ENCODE measurements around the gene ANO8.
"Not testable (repeated sequence)": the region's sequence is repeated elsewhere in the genome, so short reads cannot be mapped to it uniquely, and the experiment has no call there.

The ANO8 gene

GRCh38 chr19:17334414-17335409, at the start of gene ANO8:
TSS of gene ANO8 (minus strand) at chr19:17334855. CDS start at chr19:17334670, 185 bp downstream.
- peak; percentile 88 for DNase-seq (ENCODE audit: low read depth)

- no peak for DNase-seq (ENCODE audit: low read depth)
Observed at GRCh38 chr19:17380426-17381138, 45.9 kb upstream of the ANO8 start.

- DNase-seq (ENCODE audit: low read depth): no peak
Observed at GRCh38 chr19:17379221-17379631, 44.6 kb upstream of the ANO8 start.

GRCh38 chr19:17378271-17378670, 43.6 kb upstream of the ANO8 start:
- no peak for DNase-seq (ENCODE audit: low read depth)

- DNase-seq (ENCODE audit: low read depth): no peak
Observed at GRCh38 chr19:17376935-17377600, 42.4 kb upstream of the ANO8 start, which contains the start of gene PLVAP. TSS of gene PLVAP (minus strand) at chr19:17377342. CDS start at chr19:17377288, 54 bp downstream.

GRCh38 chr19:17370026-17370587, 35.5 kb upstream of the ANO8 start:
- DNase-seq (ENCODE audit: low read depth): no peak

GRCh38 chr19:17365361-17365760, 30.7 kb upstream of the ANO8 start:
- no peak for DNase-seq (ENCODE audit: low read depth)

GRCh38 chr19:17363852-17364605, 29.4 kb upstream of the ANO8 start:
- DNase-seq (ENCODE audit: low read depth): not testable (repeated sequence)

- no peak for DNase-seq (ENCODE audit: low read depth)
Observed at GRCh38 chr19:17359905-17360800, 25.5 kb upstream of the ANO8 start.

- no peak for DNase-seq (ENCODE audit: low read depth)
Observed at GRCh38 chr19:17358395-17358794, 23.7 kb upstream of the ANO8 start.

- DNase-seq (ENCODE audit: low read depth): no peak
Observed at GRCh38 chr19:17357724-17358123, 23.1 kb upstream of the ANO8 start.

GRCh38 chr19:17357078-17357666, 22.5 kb upstream of the ANO8 start:
- no peak for DNase-seq (ENCODE audit: low read depth)

- DNase-seq (ENCODE audit: low read depth): no peak
Observed at GRCh38 chr19:17353386-17353785, 18.7 kb upstream of the ANO8 start.

- DNase-seq (ENCODE audit: low read depth): no peak
Observed at GRCh38 chr19:17352608-17353280, 18.1 kb upstream of the ANO8 start.

GRCh38 chr19:17351815-17352435, 17.3 kb upstream of the ANO8 start:
- DNase-seq (ENCODE audit: low read depth): no peak

GRCh38 chr19:17348700-17349099, 14.0 kb upstream of the ANO8 start:
- DNase-seq (ENCODE audit: low read depth): no peak

GRCh38 chr19:17347877-17348276, 13.2 kb upstream of the ANO8 start:
- no peak for DNase-seq (ENCODE audit: low read depth)

GRCh38 chr19:17347361-17347760, 12.7 kb upstream of the ANO8 start:
- DNase-seq (ENCODE audit: low read depth): no peak

All from stimulated activated CD8-positive, alpha-beta memory T cell treated with anti-CD3 and anti-CD28 coated beads, Interleukin-12 subunit alpha, Interleukin-12 subunit beta, amount 100 ng/mL, for 4 hours (primary cell).